Mucosa of rectum (tissue), 2 donors: Measurements from ENCODE around the gene COL25A1.
"Not testable (repeated sequence)": the region's sequence is repeated elsewhere in the genome, so short reads cannot be mapped to it uniquely, and the experiment has no call there.

ENCODE experiments used
- H3K27ac ChIP-seq, 2 donors: one replicate each; pipeline ENCODE4 v1.7.0; 2013; ENCODE audit warnings: inconsistent platforms in 2 of 2, low read depth in 2 of 2, low read length in 2 of 2
- H3K27me3 ChIP-seq, 2 donors: one replicate each; pipeline ENCODE4 v1.7.0; 2013; ENCODE audit warnings: low read length in 2 of 2; ENCODE audit not compliant: control insufficient read depth in 2 of 2, insufficient read depth in 2 of 2
- H3K36me3 ChIP-seq, 2 donors: one replicate each; pipeline ENCODE4 v1.7.0; 2013; ENCODE audit warnings: low read length in 2 of 2; ENCODE audit not compliant: control insufficient read depth in 2 of 2, insufficient read depth in 2 of 2
- H3K4me1 ChIP-seq, 2 donors: one replicate each; pipeline ENCODE4 v1.7.0; 2013; ENCODE audit warnings: low read length in 2 of 2, mild to moderate bottlenecking in 1 of 2; ENCODE audit not compliant: control insufficient read depth in 2 of 2, insufficient read depth in 2 of 2
- H3K4me3 ChIP-seq, 2 donors: one replicate each; pipeline ENCODE4 v1.7.0; 2013; ENCODE audit warnings: low read length in 2 of 2
- H3K9ac ChIP-seq, 2 donors: one replicate each; pipeline ENCODE4 v1.7.0; 2013; ENCODE audit warnings: low read length in 2 of 2, low read depth in 1 of 2, mild to moderate bottlenecking in 1 of 2
- H3K9me3 ChIP-seq, 2 donors: one replicate each; pipeline ENCODE4 v1.7.0; 2013; ENCODE audit warnings: low read length in 2 of 2; ENCODE audit not compliant: control insufficient read depth in 2 of 2
- donor health status: healthy.
- donor health status: Normal muscosa, but diverticular disease.

Gene COL25A1

DNA sequence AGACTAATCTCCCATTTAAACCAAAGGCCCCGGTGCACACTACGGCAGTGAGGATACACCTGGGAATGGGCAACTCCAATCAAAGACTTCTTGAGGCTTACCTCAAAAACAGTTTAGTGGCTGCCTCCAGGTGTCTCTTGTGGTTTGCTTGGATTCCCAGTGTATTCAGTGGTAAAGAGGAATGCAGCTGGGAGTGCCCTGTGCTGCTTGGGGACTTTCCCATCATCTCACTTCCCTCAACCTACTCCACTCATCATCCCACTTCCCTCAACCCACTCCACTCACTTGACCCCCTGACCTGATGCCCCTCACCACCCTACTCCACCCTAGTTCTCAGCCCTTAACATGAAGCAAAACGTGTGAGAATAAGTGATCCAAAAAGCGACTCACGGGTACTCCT, 362.3 kb downstream of the COL25A1 start:
- no peaks in the 10 kb centered on the region for H3K36me3 ChIP-seq
- H3K27ac ChIP-seq, result no peak overlapping the region
- H3K9me3 ChIP-seq, result no peaks in the 10 kb centered on the region
- no peaks in the 10 kb centered on the region for H3K4me1 ChIP-seq
- H3K27me3 ChIP-seq, result no peaks in the 10 kb centered on the region
- H3K9ac ChIP-seq, result no peak overlapping the region
- no peak overlapping the region for H3K4me3 ChIP-seq

GRCh38 chr4:108937066-108937465, 365.4 kb downstream of the COL25A1 start:
- Histone ChIP-seq H3K9ac (no peak overlapping the region), H3K27me3 (no peaks in the 10 kb centered on the region), H3K27ac (no peak overlapping the region), H3K4me3 (no peak overlapping the region), H3K4me1 (no peaks in the 10 kb centered on the region), H3K9me3 (no peaks in the 10 kb centered on the region), H3K36me3 (no peaks in the 10 kb centered on the region)

DNA sequence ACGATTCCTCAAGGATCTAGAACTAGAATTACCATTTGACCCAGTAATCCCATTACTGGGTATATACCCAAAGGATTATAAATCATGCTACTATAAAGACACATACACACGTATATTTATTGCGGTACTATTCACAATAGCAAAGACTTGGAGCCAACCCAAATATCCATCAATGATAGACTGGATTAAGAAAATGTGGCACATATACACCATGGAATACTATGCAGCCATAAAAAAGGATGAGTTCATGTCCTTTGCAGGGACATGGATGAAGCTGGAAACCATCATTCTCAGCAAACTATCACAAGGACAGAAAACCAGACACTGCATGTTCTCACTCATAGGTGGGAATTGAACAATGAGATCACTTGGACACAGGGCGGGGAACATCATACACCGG, 368.5 kb downstream of the COL25A1 start:
- not testable (repeated sequence) for H3K27ac ChIP-seq, H3K9ac ChIP-seq, H3K36me3 ChIP-seq, H3K9me3 ChIP-seq, H3K4me1 ChIP-seq, H3K27me3 ChIP-seq, H3K4me3 ChIP-seq

DNA sequence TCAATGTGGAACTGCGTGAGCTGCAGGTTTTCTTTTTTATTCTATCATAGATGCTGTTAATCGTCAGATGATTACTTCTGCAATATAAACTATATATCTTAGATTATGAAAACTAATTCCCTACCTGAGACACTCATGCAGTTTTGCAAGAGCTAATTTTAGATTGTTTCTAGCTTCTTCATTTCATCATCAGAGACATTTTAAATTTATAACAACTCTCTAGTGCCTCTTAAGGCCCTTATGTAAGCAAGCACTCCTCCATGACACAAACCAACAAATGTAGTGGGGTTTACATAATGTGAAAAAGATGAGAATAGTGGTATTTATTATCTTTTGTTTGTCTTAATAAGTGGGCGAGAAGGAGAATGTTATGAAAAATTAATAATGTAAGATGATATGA, 369.4 kb downstream of the COL25A1 start:
- Histone ChIP-seq H3K4me3 (no peak overlapping the region), H3K27ac (no peak overlapping the region), H3K27me3 (no peaks in the 10 kb centered on the region), H3K36me3 (no peaks in the 10 kb centered on the region), H3K4me1 (no peaks in the 10 kb centered on the region), H3K9me3 (no peaks in the 10 kb centered on the region), H3K9ac (no peak overlapping the region)

DNA sequence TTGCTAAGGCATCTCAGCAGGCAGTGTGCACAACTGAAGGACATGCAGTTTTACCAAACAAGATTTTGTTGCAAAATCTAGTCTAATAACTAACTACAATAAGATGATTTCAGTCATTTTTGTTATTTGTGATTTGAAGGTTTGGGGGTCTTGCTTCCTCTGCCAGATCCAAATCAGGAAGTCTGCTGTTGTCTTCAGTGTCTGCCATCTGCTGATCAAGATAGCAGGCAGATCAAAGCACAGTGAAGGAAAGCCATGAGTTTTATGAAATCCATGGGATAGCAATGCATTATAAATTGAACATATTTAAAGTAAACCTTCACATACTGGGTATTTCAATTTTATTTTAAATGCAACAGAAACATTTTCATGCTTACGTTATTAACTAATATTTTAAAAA, 370.5 kb downstream of the COL25A1 start:
- H3K27ac ChIP-seq, result no peak overlapping the region
- no peaks in the 10 kb centered on the region for H3K4me1 ChIP-seq
- no peak overlapping the region for H3K9ac ChIP-seq
- no peaks in the 10 kb centered on the region for H3K27me3 ChIP-seq
- H3K36me3 ChIP-seq, result no peaks in the 10 kb centered on the region
- no peak overlapping the region for H3K4me3 ChIP-seq
- H3K9me3 ChIP-seq, result no peaks in the 10 kb centered on the region

DNA sequence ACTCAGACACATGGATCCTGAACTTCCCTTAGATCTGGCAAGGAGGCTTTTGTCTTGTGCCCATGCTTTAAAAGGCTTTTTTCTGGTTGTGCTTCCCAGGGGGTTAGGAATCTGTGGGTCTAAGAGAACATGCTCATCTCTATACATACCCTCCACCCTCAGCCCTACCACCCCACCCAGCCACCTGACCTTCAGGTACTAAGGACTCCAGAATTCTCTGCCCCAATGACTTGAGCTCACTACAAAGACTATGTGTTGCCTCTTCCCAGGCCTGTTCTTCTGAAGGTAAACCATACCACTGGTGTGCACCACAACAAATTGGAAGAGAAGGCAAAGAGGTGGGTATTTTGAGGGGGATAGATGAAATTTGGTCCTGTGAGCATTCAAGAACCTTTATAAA, 372.3 kb downstream of the COL25A1 start:
- no peaks in the 10 kb centered on the region for H3K9me3 ChIP-seq
- H3K36me3 ChIP-seq, result no peaks in the 10 kb centered on the region
- H3K27ac ChIP-seq, result no peak overlapping the region
- H3K9ac ChIP-seq, result no peak overlapping the region
- H3K27me3 ChIP-seq, result no peaks in the 10 kb centered on the region
- H3K4me1 ChIP-seq, result no peaks in the 10 kb centered on the region
- H3K4me3 ChIP-seq, result no peak overlapping the region

- no peak overlapping the region for H3K9ac ChIP-seq
- no peak overlapping the region for H3K27ac ChIP-seq
- no peaks in the 10 kb centered on the region for H3K4me1 ChIP-seq
- H3K36me3 ChIP-seq, result no peaks in the 10 kb centered on the region
- no peak overlapping the region for H3K4me3 ChIP-seq
- no peaks in the 10 kb centered on the region for H3K27me3 ChIP-seq
- no peaks in the 10 kb centered on the region for H3K9me3 ChIP-seq
These were observed 375.7 kb downstream of the COL25A1 start for GRCh38 chr4:108926781-108927180.

GRCh38 chr4:108926061-108926460, 376.4 kb downstream of the COL25A1 start:
- H3K4me3 ChIP-seq, result no peak overlapping the region

GRCh38 chr4:108922191-108922590, 380.3 kb downstream of the COL25A1 start:
- Histone ChIP-seq H3K27ac (no peak overlapping the region), H3K27me3 (no peaks in the 10 kb centered on the region), H3K36me3 (no peaks in the 10 kb centered on the region), H3K4me1 (no peaks in the 10 kb centered on the region), H3K9ac (no peak overlapping the region), H3K4me3 (no peak overlapping the region), H3K9me3 (no peaks in the 10 kb centered on the region)

More at GRCh38 chr4:108926061-108926460, 376.4 kb downstream of the COL25A1 start:
- no peak overlapping the region for H3K9ac ChIP-seq
- no peaks in the 10 kb centered on the region for H3K4me1 ChIP-seq
- H3K9me3 ChIP-seq, result no peaks in the 10 kb centered on the region
- no peaks in the 10 kb centered on the region for H3K36me3 ChIP-seq
- no peak overlapping the region for H3K27ac ChIP-seq
- no peaks in the 10 kb centered on the region for H3K27me3 ChIP-seq

GRCh38 chr4:108920395-108921087, 381.9 kb downstream of the COL25A1 start:
- no peaks in the 10 kb centered on the region for H3K36me3 ChIP-seq
- H3K9ac ChIP-seq, result no peak overlapping the region
- no peak overlapping the region for H3K27ac ChIP-seq
- no peaks in the 10 kb centered on the region for H3K4me1 ChIP-seq
- no peaks in the 10 kb centered on the region for H3K27me3 ChIP-seq
- no peaks in the 10 kb centered on the region for H3K9me3 ChIP-seq
- H3K4me3 ChIP-seq, result no peak overlapping the region
